GM18868 (cell line): Measurements from ENCODE around the gene RTL10.
"Not testable (repeated sequence)": the region's sequence is repeated elsewhere in the genome, so short reads cannot be mapped to it uniquely, and the experiment has no call there.

Experiments
- ATAC-seq: cut with Tn5 transposase; IDR thresholded peaks from one replicate; pipeline ENCODE4 v1.9.1; 2021; ENCODE audit warnings: mild to moderate bottlenecking, moderate library complexity; ENCODE audit not compliant: unreplicated experiment

Gene RTL10

DNA sequence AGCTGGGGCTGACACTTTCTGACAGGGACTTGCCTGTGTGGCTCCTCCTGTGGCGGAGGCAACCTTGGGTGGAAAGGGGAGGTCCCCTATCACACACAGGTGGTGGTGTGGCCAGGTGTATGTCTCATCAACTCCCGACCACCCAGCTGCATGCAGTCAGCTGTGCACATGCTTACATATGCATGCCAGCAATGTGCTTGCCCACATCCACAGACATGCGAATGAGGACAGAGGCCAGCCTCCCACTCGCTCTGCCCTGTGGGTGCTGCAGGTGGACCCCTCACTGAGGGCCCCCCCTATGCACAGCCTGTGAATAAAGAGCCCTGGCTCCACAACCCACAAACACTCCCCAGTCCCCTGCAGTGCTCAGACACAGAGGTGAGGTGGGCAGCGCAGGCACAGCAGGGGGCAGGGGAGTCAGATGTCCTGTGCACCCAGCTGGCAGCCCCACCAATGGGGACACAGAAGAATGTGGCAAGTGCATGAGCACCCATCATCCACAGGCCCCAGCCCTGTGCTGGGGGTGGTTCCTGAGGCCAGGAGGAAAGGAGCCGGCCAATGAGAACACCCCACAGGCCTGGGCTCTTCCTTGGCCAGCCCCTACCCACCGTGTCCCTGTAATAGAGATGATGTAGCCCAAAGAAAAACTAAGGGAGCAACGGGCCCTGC, 9.5 kb downstream of the RTL10 start:
- ATAC-seq = no peak

- ATAC-seq = no peak
These were observed 10.2 kb downstream of the RTL10 start for GRCh38 chr22:19844377-19845053.

GRCh38 chr22:19843857-19844376, 10.8 kb downstream of the RTL10 start:
- ATAC-seq = no peak

- ATAC-seq = no peak
These were observed 11.4 kb downstream of the RTL10 start for GRCh38 chr22:19843107-19843856.

DNA sequence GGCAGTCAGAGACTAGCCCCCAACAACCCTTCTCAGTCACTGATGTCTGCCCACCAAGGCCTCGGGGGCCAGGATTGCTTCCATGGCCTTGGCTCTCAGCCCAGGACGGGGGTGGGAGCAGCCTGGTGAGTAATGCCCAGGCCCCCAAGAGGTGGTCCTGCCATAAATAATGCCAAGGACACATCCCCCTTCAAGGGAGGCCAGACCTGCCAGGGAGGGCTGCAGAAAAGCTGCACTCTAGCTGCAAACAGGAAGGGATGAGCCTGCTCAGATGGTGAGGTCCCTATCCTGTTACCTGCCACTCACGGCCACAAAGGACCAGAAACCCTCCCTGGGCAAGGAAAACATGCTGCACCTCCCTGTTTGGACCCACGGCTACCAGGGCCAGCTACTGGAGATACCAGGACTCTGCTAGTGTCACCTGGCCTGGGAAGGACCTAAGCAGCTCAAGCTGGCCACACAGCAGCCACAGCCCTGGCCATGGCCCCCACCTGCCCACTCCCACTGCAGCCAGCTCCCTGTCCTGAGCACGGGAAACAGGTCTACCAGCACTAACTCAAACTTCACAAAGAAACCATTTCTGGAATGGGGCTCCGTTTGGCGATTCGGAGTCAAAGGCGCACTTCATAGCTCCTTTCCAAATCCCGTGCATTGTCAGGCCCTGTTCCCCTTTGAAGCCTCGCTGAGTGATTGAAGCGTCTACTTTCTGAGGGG, 12.1 kb downstream of the RTL10 start:
- ATAC-seq = no peak

DNA sequence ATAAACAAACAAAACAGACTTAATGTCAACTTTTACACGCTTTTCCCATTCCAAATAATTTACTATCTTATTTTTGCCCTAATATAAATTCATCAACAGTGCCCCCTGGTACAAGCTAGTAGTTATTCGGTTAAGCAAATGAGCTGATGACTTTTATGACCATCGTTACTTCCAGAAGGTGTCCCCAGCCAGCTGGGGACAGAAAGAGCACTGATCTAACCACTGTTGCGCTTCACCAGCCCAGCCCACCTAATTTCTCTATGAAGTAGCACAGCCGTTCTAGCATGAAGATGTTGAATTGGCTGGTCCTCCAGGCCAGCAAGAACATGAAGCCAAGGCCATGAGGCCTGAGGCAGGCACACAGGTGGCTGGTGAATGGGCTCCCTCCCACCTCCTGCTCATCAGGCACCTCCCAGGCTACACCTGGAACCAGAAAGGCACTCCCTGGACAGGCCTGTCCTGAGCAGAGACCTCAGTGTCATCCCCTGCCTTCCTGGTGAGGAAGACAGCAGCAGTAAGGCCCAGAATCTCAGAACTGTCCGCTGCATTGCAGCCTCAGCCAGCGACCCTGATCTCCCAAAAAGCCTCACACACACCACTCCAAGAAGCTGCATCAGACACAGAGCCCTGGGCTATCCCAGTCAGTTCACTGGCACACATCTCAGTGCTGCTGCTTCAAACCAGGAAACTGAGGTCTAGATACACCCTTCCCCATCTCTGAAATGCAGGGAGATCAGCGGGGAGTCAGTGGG, 12.9 kb downstream of the RTL10 start:
- ATAC-seq = no peak

DNA sequence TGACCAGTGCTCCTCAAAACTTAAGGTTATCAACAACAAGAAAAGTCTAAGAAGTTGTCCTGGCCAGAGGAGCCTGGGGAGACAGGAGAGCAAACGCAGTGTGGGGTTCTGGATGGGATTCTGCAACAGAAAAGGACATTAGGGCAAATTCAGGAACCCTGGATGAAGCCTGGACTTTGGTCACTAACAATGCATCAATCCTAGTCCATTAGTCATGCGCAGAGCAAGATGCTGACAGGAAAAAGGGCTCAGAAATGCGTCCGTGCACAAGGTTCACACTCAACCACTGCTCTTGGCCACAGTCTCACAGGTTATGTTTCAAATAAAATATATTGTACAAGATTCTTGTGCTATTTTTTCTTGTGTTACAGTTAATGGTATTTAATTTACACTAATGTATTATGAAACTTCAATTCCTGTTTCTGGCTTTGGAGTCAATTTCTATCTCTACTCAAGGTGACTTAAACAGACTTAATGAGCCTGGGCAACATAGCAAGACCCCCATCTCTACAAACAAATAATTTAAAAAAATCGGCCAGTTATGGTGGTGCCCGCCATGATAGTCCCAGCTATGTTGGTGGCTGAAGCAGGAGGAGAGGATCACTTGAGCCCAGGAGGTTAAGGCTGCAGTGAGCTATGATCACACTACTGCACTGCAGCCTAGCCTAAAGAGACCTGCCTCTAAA, 13.6 kb downstream of the RTL10 start:
- no peak for ATAC-seq

DNA sequence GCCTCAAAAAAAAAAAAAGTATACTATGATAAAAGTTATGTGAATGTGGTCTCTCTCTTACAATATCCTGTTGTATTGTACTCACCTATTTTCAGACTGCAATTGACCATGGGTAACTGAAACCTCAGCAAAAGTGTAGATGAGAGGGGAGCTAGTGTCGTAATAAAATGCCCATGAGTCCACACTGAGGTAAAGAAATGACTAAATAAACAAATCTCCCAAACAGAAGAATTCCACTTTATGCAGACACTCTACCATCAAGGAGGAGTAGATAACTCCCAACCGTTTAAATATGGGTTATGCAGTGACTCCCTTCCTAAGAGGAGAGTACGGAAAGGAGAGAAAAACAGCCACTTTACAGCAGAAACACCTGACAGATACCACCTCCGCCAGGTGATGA, 14.6 kb downstream of the RTL10 start:
- ATAC-seq = no peak

DNA sequence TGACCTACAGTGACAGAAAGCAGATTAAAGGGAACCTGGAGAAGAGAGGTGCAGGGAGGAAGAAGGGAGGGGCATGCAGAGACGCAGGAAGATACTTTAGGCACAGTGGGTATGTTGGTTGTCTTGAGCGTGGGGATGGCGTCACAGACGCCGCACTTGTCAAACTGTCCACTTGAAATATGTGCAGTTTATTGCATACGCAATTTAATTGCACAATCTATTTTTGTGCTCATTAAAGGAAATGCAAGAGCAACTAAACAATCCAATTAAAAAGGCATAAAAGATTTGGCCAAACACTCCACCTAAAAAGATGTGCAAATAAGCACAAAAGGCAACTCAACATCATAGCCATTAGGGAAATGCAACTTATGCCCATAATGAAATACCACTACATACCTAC, 16.8 kb downstream of the RTL10 start:
- no peak for ATAC-seq

DNA sequence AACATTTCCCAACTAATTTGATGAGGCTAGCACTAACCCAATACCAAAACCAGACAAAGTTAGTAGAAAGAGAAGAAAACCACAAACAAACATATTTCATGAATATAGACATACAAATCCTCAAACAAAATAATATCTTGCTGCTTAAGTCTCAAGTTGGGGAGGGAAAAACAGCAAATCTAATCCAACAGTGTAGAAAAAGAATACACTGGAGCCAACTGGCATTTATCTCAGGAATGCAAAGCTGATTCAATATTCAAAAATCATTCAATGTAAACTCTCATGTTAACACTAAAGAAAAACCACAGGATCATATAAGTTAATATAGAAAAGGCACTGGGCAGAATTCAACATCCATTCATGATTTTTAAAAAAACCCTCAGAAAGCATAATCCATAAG, 18.2 kb downstream of the RTL10 start:
- no peak for ATAC-seq

- ATAC-seq = no peak
These were observed 20.1 kb downstream of the RTL10 start for GRCh38 chr22:19834599-19834998.

DNA sequence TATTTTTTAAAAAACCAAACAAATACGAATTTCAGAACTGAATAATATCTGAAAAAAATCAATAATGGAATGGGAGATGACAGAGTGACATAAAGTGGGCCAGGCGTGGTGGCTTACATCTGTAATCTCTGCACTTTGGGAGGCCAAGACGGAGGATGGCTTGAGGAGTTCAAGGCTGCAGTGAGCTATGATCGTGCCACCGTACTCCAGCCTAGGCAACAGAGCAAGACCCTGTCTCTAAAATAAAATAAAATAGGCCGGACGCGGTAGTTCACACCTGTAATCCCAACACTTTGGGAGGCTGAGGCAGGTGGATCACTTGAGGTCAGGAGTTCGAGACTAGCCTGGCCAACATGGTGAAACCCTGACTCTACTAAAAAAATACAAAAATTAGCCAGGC, 21.3 kb downstream of the RTL10 start:
- ATAC-seq = not testable (repeated sequence)

- peak; percentile 51 for ATAC-seq
These were observed 22.1 kb downstream of the RTL10 start for GRCh38 chr22:19832476-19833108.

GRCh38 chr22:19831979-19832378, 22.7 kb downstream of the RTL10 start:
- not testable (repeated sequence) for ATAC-seq

DNA sequence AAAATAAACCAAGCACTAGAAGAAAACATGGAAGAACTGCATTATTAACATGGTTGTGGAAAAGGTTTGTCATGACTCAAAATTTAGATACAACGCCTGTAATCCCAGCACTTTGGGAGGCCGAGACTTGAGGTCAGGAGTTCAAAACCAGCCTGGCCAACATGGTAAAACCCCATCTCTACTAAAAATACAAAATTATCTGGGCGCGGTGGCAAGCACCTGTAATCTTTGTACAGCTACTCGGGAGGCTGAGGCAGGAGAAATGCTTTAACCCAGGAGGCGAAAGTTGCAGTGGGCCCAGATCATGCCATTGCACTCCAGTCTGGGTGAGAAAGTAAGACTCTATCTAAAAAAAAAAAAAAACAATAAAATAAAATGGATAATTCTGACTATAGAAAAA, 23.7 kb downstream of the RTL10 start:
- ATAC-seq = no peak

DNA sequence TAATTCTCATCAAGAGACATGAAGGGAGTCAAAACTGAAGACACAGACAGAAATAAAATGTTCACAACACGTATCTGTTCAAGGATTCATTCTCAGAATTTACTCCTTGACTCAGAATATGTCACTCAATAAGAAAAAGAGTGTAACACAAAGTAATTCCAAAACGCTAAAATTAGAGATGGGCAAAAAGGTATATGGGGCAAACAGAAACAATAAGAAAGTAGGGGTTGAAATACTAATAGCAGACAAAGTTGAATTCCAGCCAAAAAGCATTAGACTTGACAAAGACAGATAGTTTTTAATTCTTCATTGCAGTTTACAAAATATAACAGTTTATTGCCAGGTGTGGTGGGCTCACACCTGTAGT, 26.7 kb downstream of the RTL10 start:
- ATAC-seq = no peak

- no peak for ATAC-seq
These were observed 27.2 kb downstream of the RTL10 start for GRCh38 chr22:19827341-19828034.

- no peak for ATAC-seq
These were observed 28.1 kb downstream of the RTL10 start for GRCh38 chr22:19826619-19826950.
